K562 treated with DMSO at 1 percent for 12 hours (cell line): Measurements from ENCODE around the gene EXTL1. TPM values are rescaled to one million over a fixed set of nuclear protein-coding genes. Genes with fewer than 3 reads are reported as not detected.

Experiments used
- total RNA-seq: library from RNA; unstranded; fragments of 300-600 nt; gene quantifications from 2 replicates; pipeline ENCODE4 v1.2.3, GENCODE V29; 2022; ENCODE audit not compliant: insufficient read depth

EXTL1 gene, protein sequence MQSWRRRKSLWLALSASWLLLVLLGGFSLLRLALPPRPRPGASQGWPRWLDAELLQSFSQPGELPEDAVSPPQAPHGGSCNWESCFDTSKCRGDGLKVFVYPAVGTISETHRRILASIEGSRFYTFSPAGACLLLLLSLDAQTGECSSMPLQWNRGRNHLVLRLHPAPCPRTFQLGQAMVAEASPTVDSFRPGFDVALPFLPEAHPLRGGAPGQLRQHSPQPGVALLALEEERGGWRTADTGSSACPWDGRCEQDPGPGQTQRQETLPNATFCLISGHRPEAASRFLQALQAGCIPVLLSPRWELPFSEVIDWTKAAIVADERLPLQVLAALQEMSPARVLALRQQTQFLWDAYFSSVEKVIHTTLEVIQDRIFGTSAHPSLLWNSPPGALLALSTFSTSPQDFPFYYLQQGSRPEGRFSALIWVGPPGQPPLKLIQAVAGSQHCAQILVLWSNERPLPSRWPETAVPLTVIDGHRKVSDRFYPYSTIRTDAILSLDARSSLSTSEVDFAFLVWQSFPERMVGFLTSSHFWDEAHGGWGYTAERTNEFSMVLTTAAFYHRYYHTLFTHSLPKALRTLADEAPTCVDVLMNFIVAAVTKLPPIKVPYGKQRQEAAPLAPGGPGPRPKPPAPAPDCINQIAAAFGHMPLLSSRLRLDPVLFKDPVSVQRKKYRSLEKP
- total RNA-seq, result 0.38 TPM in 1 of 2 replicates, not detected in the other

GRCh38 chr1:26021647-26022403 is at the start of gene EXTL1:
Gene EXTL1 (plus strand): TSS chr1:26021775. CDS start chr1:26022647, 872 bp downstream.

DNA sequence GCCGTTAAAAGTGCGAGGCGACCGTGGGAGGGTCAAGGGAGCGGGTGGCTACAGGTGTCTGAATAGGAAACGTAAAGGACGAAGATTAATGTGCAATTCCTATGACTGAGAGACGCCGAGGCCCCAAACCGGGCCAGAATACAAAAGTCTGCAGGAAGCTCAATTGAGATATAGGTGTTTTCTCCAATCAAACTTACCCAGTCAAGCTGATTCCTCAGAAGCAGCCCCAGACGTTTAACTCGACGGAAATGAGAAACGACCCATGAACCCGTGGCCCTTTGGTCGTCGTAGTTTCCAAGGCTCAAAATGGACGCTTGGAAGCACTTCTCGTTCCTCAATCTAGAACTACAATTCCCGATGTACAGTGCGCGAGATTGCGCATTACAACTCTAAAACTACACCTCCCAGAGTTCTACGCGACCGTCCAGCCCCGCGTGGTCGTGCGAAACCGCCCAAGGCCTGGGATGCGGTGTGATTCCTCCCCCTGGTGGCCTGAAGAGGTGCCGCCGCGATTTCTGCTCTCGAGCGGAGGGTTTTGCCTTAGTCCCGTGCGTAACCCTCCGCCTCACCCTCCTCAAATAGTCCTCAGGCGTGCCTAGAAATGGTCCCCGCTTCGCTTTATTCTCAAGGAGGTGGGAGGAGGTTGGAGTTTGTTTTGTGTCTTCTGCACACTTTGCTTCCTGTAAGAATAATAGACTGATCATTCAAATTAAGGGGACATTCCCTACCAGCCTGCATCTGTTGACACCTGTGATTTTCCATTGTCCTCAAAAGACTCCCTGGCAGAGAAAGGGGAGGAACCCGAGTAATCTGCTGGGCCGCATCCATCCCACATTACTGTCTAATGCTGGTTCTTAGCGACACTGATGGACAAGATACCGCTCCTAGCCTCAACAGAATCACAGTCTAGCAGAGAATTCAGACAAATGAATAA is 23.5 kb upstream of the EXTL1 start, which contains the start of gene PAFAH2:
Gene PAFAH2, minus strand, starts transcription at position 236 of the 934 bp plus-strand sequence. CDS start 7,247 bp downstream, outside the sequence.

DNA sequence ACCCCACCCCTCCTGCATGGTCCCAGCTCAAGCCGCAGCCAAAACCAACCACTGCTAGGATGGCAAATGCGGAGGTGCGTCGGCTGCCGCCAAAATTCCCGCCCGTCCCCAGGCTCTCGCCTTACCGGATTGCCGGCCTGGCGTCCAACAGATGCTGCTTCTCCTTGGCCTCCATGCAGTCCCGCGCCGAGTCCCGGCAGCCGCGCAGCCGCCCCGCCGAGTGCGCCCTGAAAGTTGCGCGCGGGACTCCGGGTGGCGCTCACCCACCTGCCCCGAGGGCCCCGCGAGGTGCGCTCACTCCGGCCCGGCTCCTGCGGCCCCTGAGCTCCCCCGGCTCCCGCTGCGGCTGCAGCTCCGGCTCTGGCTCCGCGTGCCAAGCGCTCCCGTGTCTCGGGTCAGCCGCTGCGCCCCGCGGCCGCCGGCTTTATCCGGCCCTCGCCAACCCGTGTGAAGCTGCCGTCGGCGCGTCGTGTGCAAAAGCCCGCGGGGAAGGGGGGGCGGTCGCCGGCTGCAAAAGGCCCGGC is 24.2 kb downstream of the EXTL1 start, which contains the start of gene SLC30A2:
Gene SLC30A2, minus strand, starts transcription at position 397 of the 524 bp plus-strand sequence. Its CDS starts 222 bp downstream, at position 175.

GRCh38 chr1:26067432-26067911 is 45.9 kb downstream of the EXTL1 start, which contains the start of gene TRIM63:
Gene TRIM63 (minus strand): TSS chr1:26067630. CDS start chr1:26067494, 136 bp downstream.

Other genes with a start within 250 kb of the EXTL1 start
- 14.4 and 37.1 TPM in 2 replicates for gene SELENON, start 221.6 kb upstream of the EXTL1 start, total RNA-seq
- gene MTFR1L, start 201.8 kb upstream of the EXTL1 start, total RNA-seq, result 46.8 and 67.5 TPM in 2 replicates
- gene AUNIP, start 162.3 kb upstream of the EXTL1 start, total RNA-seq, result 20.6 and 22.3 TPM in 2 replicates
- gene PAQR7, start 146.1 kb upstream of the EXTL1 start, total RNA-seq, result 3.5 and 4.5 TPM in 2 replicates
- 488 and 581 TPM in 2 replicates for gene STMN1, start 115.4 kb upstream of the EXTL1 start, total RNA-seq
- gene PAFAH2, start 23.7 kb upstream of the EXTL1 start, total RNA-seq, result 5.4 and 8.6 TPM in 2 replicates
- gene SLC30A2, start 24.3 kb downstream of the EXTL1 start, total RNA-seq, result not detected in 2 replicates
- gene TRIM63, start 45.9 kb downstream of the EXTL1 start, total RNA-seq, result 0.37 TPM in 1 of 2 replicates, not detected in the other
- 4.8 and 16.2 TPM in 2 replicates for gene PDIK1L, start 90.0 kb downstream of the EXTL1 start, total RNA-seq
- 0.47 and 0.70 TPM in 2 replicates for gene FAM110D, start 137.3 kb downstream of the EXTL1 start, total RNA-seq
- gene C1orf232, start 147.2 kb downstream of the EXTL1 start, total RNA-seq, result not detected in 2 replicates
- 71.2 and 131 TPM in 2 replicates for gene ZNF593, start 148.1 kb downstream of the EXTL1 start, total RNA-seq
- 4.6 TPM in 1 of 2 replicates, not detected in the other for gene ZNF593OS, start 150.1 kb downstream of the EXTL1 start, total RNA-seq
- gene CNKSR1, start 155.7 kb downstream of the EXTL1 start, total RNA-seq, result 0.62 and 0.64 TPM in 2 replicates
- not detected in 2 replicates for gene CATSPER4, start 168.8 kb downstream of the EXTL1 start, total RNA-seq
- gene CEP85, start 212.4 kb downstream of the EXTL1 start, total RNA-seq, result 37.8 and 85.8 TPM in 2 replicates